HepG2 (cell line): ENCODE data around the gene SUSD6. TPM values are rescaled to one million over a fixed set of nuclear protein-coding genes. Genes with fewer than 3 reads are reported as not detected.

Source experiments
- BORCS8-MEF2B ChIP-seq: sonication (generic); formaldehyde crosslinking; IDR thresholded peaks from 2 replicates; pipeline ENCODE4 v1.8.0; 2022; ENCODE audit warnings: mild to moderate bottlenecking, missing genetic modification reagents
- CENPT ChIP-seq: sonication (generic); formaldehyde crosslinking; IDR thresholded peaks from 2 replicates; pipeline ENCODE4 v1.8.0; 2022; ENCODE audit warnings: low read depth, mild to moderate bottlenecking, moderate library complexity, missing genetic modification reagents
- DR1 ChIP-seq: sonication (generic); formaldehyde crosslinking; IDR thresholded peaks from 2 replicates; pipeline ENCODE4 v1.8.0; 2021; ENCODE audit warnings: mild to moderate bottlenecking, missing genetic modification reagents, inconsistent platforms
- GABPB1 ChIP-seq: IDR thresholded peaks from 2 replicates; pipeline ENCODE4 v1.6.1; 2016; ENCODE audit warnings: mild to moderate bottlenecking, missing genetic modification reagents, moderate library complexity, missing compliant biosample characterization
- IRF2 ChIP-seq: IDR thresholded peaks from 2 replicates; pipeline ENCODE4 v1.6.1; 2018; ENCODE audit warnings: missing genetic modification reagents, missing compliant biosample characterization
- IRX3 ChIP-seq: sonication (generic); formaldehyde crosslinking; IDR thresholded peaks from 2 replicates; pipeline ENCODE4 v1.8.1; 2023; ENCODE audit warnings: mild to moderate bottlenecking, low read depth, missing genetic modification reagents, borderline replicate concordance
- MED13 ChIP-seq: sonication (generic); formaldehyde crosslinking; IDR thresholded peaks from 2 replicates; pipeline ENCODE4 v1.5.0; 2020; ENCODE audit warnings: missing genetic modification reagents
- SRSF9 ChIP-seq: fragments of 200-400 bp; formaldehyde crosslinking; IDR thresholded peaks from 2 replicates; pipeline ENCODE4 v1.6.1; 2018; ENCODE audit warnings: borderline replicate concordance, mild to moderate bottlenecking, low read depth, low read length; ENCODE audit not compliant: insufficient read depth, poor library complexity, severe bottlenecking
- STAT6 ChIP-seq: sonication (generic); formaldehyde crosslinking; IDR thresholded peaks from 2 replicates; pipeline ENCODE4 v1.4.0; 2020; ENCODE audit warnings: missing genetic modification reagents, mild to moderate bottlenecking, borderline replicate concordance
- ZBTB21 ChIP-seq: sonication (generic); formaldehyde crosslinking; IDR thresholded peaks from 2 replicates; pipeline ENCODE4 v1.4.0; 2020; ENCODE audit warnings: missing genetic modification reagents
- ZC3H4 ChIP-seq: sonication (generic); formaldehyde crosslinking; IDR thresholded peaks from 2 replicates; pipeline ENCODE4 v1.4.0; 2020; ENCODE audit warnings: missing genetic modification reagents, borderline replicate concordance
- ZNF253 ChIP-seq: sonication (generic); formaldehyde crosslinking; IDR thresholded peaks from 2 replicates; pipeline ENCODE4 v1.8.0; 2022; ENCODE audit warnings: mild to moderate bottlenecking, missing genetic modification reagents, borderline replicate concordance
- ZNF775 ChIP-seq: sonication (generic); formaldehyde crosslinking; IDR thresholded peaks from 2 replicates; pipeline ENCODE4 v1.4.0; 2020; ENCODE audit warnings: missing genetic modification reagents, mild to moderate bottlenecking, moderate library complexity, borderline replicate concordance
- polyA plus RNA-seq, 8 experiments: library from polyadenylated mRNA; depleted of rRNA in 3 of 8; stranded (reverse) in 7 of 8; unstranded in 1 of 8; fragments of >200 nt; fragmentation: Illumina TruSeq in 4 of 8; extraction: Trizol in 4 of 8; gene quantifications; 2 replicates each; pipeline versions ENCODE4 v1.2.1 to v1.2.3, GENCODE V29; 2011 to 2016; ENCODE audit warnings: low read depth in 4 of 8, missing spikeins in 1 of 8, mixed read lengths in 1 of 8; ENCODE audit not compliant: insufficient read depth in 1 of 8
- total RNA-seq, 5 experiments: library from RNA; depleted of rRNA; stranded (reverse); fragments of >200 nt; fragmentation: Illumina TruSeq; extraction: Trizol; gene quantifications; 2 replicates each; pipeline ENCODE4 v1.2.3, GENCODE V29; 2016; ENCODE audit warnings: low read depth in 1 of 5
- TF ChIP-seq, protein P1 (sequence below): sonication (generic); formaldehyde crosslinking; IDR thresholded peaks from 2 replicates; pipeline ENCODE4 v1.4.0; 2020; ENCODE audit warnings: missing genetic modification reagents, borderline replicate concordance
- TF ChIP-seq, protein P2 (sequence below): sonication (generic); formaldehyde crosslinking; IDR thresholded peaks from 2 replicates; pipeline ENCODE4 v1.5.1; 2020; ENCODE audit warnings: mild to moderate bottlenecking, missing genetic modification reagents, moderate library complexity
- TF ChIP-seq, protein P3 (sequence below): sonication (generic); formaldehyde crosslinking; IDR thresholded peaks from 2 replicates; pipeline ENCODE4 v1.4.0; 2020; ENCODE audit warnings: mild to moderate bottlenecking, missing genetic modification reagents

The SUSD6 gene
- total and polyA plus RNA-seq, 2 of the 13 experiments (the other 11 are each of a cell fraction or from before 2014, with no cell fraction given), result 7.2 to 7.4 TPM

GRCh38 chr14:69703047-69704039 lies 91.9 kb downstream of the SUSD6 start (continued):
- TF ChIP-seq, protein P1, sequence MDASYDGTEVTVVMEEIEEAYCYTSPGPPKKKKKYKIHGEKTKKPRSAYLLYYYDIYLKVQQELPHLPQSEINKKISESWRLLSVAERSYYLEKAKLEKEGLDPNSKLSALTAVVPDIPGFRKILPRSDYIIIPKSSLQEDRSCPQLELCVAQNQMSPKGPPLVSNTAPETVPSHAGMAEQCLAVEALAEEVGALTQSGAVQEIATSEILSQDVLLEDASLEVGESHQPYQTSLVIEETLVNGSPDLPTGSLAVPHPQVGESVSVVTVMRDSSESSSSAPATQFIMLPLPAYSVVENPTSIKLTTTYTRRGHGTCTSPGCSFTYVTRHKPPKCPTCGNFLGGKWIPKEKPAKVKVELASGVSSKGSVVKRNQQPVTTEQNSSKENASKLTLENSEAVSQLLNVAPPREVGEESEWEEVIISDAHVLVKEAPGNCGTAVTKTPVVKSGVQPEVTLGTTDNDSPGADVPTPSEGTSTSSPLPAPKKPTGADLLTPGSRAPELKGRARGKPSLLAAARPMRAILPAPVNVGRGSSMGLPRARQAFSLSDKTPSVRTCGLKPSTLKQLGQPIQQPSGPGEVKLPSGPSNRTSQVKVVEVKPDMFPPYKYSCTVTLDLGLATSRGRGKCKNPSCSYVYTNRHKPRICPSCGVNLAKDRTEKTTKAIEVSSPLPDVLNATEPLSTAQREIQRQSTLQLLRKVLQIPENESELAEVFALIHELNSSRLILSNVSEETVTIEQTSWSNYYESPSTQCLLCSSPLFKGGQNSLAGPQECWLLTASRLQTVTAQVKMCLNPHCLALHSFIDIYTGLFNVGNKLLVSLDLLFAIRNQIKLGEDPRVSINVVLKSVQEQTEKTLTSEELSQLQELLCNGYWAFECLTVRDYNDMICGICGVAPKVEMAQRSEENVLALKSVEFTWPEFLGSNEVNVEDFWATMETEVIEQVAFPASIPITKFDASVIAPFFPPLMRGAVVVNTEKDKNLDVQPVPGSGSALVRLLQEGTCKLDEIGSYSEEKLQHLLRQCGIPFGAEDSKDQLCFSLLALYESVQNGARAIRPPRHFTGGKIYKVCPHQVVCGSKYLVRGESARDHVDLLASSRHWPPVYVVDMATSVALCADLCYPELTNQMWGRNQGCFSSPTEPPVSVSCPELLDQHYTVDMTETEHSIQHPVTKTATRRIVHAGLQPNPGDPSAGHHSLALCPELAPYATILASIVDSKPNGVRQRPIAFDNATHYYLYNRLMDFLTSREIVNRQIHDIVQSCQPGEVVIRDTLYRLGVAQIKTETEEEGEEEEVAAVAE (CRISPR knock-in tag), result no peak
- TF ChIP-seq CENPT (CRISPR knock-in tag), result no peak
- no peak for TF ChIP-seq IRF2 (CRISPR knock-in tag)
- TF ChIP-seq GABPB1 (CRISPR knock-in tag), result no peak
- TF ChIP-seq ZNF775, result no peak
- TF ChIP-seq DR1, result no peak
- TF ChIP-seq, protein P2, sequence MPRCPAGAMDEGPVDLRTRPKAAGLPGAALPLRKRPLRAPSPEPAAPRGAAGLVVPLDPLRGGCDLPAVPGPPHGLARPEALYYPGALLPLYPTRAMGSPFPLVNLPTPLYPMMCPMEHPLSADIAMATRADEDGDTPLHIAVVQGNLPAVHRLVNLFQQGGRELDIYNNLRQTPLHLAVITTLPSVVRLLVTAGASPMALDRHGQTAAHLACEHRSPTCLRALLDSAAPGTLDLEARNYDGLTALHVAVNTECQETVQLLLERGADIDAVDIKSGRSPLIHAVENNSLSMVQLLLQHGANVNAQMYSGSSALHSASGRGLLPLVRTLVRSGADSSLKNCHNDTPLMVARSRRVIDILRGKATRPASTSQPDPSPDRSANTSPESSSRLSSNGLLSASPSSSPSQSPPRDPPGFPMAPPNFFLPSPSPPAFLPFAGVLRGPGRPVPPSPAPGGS (CRISPR knock-in tag), result no peak
- TF ChIP-seq, protein P3, sequence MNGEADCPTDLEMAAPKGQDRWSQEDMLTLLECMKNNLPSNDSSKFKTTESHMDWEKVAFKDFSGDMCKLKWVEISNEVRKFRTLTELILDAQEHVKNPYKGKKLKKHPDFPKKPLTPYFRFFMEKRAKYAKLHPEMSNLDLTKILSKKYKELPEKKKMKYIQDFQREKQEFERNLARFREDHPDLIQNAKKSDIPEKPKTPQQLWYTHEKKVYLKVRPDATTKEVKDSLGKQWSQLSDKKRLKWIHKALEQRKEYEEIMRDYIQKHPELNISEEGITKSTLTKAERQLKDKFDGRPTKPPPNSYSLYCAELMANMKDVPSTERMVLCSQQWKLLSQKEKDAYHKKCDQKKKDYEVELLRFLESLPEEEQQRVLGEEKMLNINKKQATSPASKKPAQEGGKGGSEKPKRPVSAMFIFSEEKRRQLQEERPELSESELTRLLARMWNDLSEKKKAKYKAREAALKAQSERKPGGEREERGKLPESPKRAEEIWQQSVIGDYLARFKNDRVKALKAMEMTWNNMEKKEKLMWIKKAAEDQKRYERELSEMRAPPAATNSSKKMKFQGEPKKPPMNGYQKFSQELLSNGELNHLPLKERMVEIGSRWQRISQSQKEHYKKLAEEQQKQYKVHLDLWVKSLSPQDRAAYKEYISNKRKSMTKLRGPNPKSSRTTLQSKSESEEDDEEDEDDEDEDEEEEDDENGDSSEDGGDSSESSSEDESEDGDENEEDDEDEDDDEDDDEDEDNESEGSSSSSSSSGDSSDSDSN (CRISPR knock-in tag), result no peak
- peak; percentile 38 for TF ChIP-seq BORCS8-MEF2B
- TF ChIP-seq ZC3H4 (CRISPR knock-in tag), result no peak
- TF ChIP-seq ZBTB21 (CRISPR knock-in tag), result no peak
- TF ChIP-seq IRX3 (CRISPR knock-in tag), result no peak
- TF ChIP-seq MED13, result no peak
- no peak for TF ChIP-seq ZNF253 (CRISPR knock-in tag)
- no peak for TF ChIP-seq STAT6 (CRISPR knock-in tag)
- TF ChIP-seq SRSF9, result no peak
